ENCODE results near the gene GDF11.

The GDF11 gene

DNA sequence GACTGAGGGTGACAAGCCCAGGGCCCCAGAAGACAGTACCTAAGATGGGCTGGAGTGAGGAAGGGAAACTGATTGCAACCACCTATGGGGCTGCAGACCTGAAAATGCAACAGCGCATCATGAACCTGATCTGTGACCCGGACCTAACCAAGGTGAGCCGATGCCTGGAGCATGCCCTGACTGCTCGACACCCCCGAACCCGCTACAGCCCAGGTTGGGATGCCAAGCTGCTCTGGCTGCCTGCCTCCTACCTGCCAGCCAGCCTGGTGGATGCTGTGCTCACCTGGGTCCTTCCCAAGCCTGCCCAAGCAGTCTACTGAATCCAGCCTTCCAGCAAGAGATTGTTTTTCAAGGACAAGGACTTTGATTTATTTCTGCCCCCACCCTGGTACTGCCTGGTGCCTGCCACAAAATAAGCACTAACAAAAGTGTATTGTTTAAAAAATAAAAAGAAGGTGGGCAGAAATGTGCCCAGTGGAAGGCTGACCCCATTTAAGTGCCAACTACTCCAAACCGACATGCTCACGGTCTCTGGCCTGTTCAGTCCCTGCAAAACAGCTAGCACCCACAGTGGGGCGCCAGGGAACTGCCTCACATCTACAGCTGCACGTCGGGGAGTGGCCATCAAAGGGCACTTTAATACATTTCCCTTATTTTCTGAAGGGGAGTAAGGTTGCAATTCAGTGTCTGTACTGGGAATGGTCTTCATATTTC, 18.5 kb upstream of the GDF11 start:
- Histone ChIP-seq H3K4me3 (ENCODE audit: low read length in 2 of 2) (peak overlapping the region in 1 of 2 donors; percentile 15), H3K9me3 (ENCODE audit: control insufficient read depth in 2 of 2, low read length in 2 of 2) (no peaks in the 10 kb centered on the region), H3K27ac (ENCODE audit: low read length) (peak overlapping the region; percentile 76), H3K27me3 (ENCODE audit: control insufficient read depth in 1 of 2, insufficient read depth in 2 of 2, low read length in 2 of 2) (no peaks in the 10 kb centered on the region), H3K36me3 (ENCODE audit: control insufficient read depth in 2 of 2, insufficient read depth in 2 of 2, low read length in 2 of 2) (peaks cover 31 to 36% of the 10 kb centered on the region in 2 donors), H3K4me1 (ENCODE audit: control insufficient read depth, insufficient read depth, low read length) (peaks cover 80% of the 10 kb centered on the region), H3K9ac (ENCODE audit: low read length in 2 of 2) (peak overlapping the region in 1 of 2 donors; percentile 9)

- H3K9ac ChIP-seq (ENCODE audit: low read length in 2 of 2) = no peak overlapping the region
- no peaks in the 10 kb centered on the region for H3K9me3 ChIP-seq (ENCODE audit: control insufficient read depth in 2 of 2, low read length in 2 of 2)
- H3K4me1 ChIP-seq (ENCODE audit: control insufficient read depth, insufficient read depth, low read length) = peaks cover 80% of the 10 kb centered on the region
- no peak overlapping the region for H3K4me3 ChIP-seq (ENCODE audit: low read length in 2 of 2)
- H3K27ac ChIP-seq (ENCODE audit: low read length) = peak overlapping the region; percentile 76
- H3K27me3 ChIP-seq (ENCODE audit: control insufficient read depth in 1 of 2, insufficient read depth in 2 of 2, low read length in 2 of 2) = no peaks in the 10 kb centered on the region
- peaks cover 31 to 36% of the 10 kb centered on the region in 2 donors for H3K36me3 ChIP-seq (ENCODE audit: control insufficient read depth in 2 of 2, insufficient read depth in 2 of 2, low read length in 2 of 2)
These were observed 18.0 kb upstream of the GDF11 start for GRCh38 chr12:55724940-55725309.

- H3K9me3 ChIP-seq (ENCODE audit: control insufficient read depth in 2 of 2, low read length in 2 of 2) = no peaks in the 10 kb centered on the region
- peaks cover 31 to 36% of the 10 kb centered on the region in 2 donors for H3K36me3 ChIP-seq (ENCODE audit: control insufficient read depth in 2 of 2, insufficient read depth in 2 of 2, low read length in 2 of 2)
- H3K9ac ChIP-seq (ENCODE audit: low read length in 2 of 2) = no peak overlapping the region
- H3K27ac ChIP-seq (ENCODE audit: low read length) = peak overlapping the region; percentile 100
- peaks cover 80% of the 10 kb centered on the region for H3K4me1 ChIP-seq (ENCODE audit: control insufficient read depth, insufficient read depth, low read length)
- H3K27me3 ChIP-seq (ENCODE audit: control insufficient read depth in 1 of 2, insufficient read depth in 2 of 2, low read length in 2 of 2) = no peaks in the 10 kb centered on the region
- H3K4me3 ChIP-seq (ENCODE audit: low read length in 2 of 2) = no peak overlapping the region
These were observed 17.4 kb upstream of the GDF11 start for GRCh38 chr12:55725556-55725955.

DNA sequence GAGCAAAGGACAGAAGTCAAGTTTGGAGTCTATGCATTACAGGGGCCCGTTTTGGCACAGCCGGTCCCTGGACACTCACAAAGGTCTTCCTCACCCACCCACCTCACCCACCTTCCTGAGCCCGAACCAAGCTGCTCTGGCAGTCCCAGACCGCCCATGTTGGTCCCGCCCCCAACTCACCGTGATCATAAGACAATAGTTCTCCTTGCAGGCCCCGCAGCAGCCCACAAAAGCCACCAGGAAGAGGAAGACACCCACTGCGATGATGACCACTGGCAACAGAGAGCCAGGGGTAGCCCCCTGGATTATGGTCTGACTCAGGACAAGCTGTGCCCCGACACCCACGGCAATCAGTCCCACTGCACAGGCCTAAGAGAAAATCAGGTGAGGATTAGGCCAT, 16.0 kb upstream of the GDF11 start:
- Histone ChIP-seq H3K27ac (ENCODE audit: low read length) (peak overlapping the region; percentile 100), H3K36me3 (ENCODE audit: control insufficient read depth in 2 of 2, insufficient read depth in 2 of 2, low read length in 2 of 2) (peaks cover 31 to 36% of the 10 kb centered on the region in 2 donors), H3K27me3 (ENCODE audit: control insufficient read depth in 1 of 2, insufficient read depth in 2 of 2, low read length in 2 of 2) (no peaks in the 10 kb centered on the region), H3K4me3 (ENCODE audit: low read length in 2 of 2) (peak overlapping the region; percentile 85 to 89), H3K4me1 (ENCODE audit: control insufficient read depth, insufficient read depth, low read length) (peaks cover 71% of the 10 kb centered on the region), H3K9ac (ENCODE audit: low read length in 2 of 2) (peak overlapping the region; percentile 85 to 92), H3K9me3 (ENCODE audit: control insufficient read depth in 2 of 2, low read length in 2 of 2) (no peaks in the 10 kb centered on the region)

DNA sequence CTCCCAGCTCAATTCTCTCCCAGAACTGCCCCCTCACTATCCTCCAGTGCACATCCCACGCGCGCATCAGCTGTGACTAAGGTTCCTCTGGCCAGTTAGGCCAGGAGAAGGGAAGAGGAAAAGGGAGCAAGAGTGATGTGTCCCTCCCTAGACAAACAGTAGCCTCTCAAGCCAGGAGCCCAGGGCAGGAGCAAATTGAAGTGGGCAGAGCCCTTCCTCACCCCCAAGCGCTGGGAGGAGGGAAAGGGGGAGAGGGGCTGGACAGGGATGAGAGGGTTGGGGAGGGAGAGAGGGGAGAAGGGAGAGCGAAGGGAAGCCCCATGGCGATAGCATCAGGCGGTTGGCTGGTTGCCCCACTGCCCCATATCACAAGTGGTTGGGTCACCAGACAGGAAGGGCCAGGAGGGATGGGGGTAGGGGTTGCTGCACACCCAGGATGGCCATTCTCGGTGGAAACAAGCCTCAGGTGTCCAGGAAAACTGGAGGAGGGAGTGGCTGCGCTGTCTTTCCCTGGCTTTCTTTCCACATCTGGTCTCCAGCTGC, 15.2 kb upstream of the GDF11 start:
- H3K36me3 ChIP-seq (ENCODE audit: control insufficient read depth in 2 of 2, insufficient read depth in 2 of 2, low read length in 2 of 2) = peaks cover 34 to 36% of the 10 kb centered on the region in 2 donors
- peak overlapping the region; percentile 100 for H3K27ac ChIP-seq (ENCODE audit: low read length)
- H3K4me3 ChIP-seq (ENCODE audit: low read length in 2 of 2) = peak overlapping the region; percentile 85 to 89
- peaks cover 77% of the 10 kb centered on the region for H3K4me1 ChIP-seq (ENCODE audit: control insufficient read depth, insufficient read depth, low read length)
- peak overlapping the region; percentile 85 to 92 for H3K9ac ChIP-seq (ENCODE audit: low read length in 2 of 2)
- H3K27me3 ChIP-seq (ENCODE audit: control insufficient read depth in 1 of 2, insufficient read depth in 2 of 2, low read length in 2 of 2) = no peaks in the 10 kb centered on the region
- H3K9me3 ChIP-seq (ENCODE audit: control insufficient read depth in 2 of 2, low read length in 2 of 2) = no peaks in the 10 kb centered on the region

DNA sequence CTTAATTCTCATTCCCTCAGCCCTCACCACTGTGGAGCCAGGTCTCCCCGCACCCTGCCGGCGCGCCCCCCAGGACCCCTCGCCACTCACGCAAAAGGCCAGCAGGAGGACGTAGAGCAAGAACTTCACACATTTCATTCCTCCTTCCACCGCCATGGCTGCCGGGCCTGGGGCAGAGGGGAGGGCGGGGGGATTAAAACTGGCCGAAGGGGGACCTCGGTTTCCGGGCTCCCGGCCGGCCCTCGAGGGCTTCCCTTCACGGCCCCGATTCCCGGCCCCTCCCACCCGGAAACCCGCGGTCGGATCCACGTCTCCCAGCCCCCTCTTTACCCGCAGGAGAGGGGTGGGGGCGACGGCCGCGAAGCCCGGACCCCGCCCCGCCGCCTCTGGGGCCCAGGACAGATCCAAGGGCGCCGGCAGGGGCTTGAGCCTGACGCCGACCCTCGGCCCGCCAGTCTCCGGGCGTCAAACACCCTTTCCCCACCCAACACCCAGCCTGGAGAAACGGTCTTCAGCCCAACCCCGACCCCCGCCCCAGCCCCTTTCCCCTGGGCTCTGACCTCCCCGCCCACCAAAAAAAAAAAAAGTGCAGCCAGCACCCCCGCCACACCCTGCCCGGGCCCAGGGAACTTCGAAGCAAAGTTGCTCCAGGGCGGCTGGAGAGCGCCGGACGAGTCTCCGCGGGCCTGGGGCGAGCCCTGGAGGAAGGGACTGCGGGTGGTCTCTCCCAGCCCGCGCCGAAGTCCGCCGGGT, 14.6 kb upstream of the GDF11 start:
- H3K36me3 ChIP-seq (ENCODE audit: control insufficient read depth in 2 of 2, insufficient read depth in 2 of 2, low read length in 2 of 2) = peaks cover 30 to 31% of the 10 kb centered on the region in 2 donors
- H3K27me3 ChIP-seq (ENCODE audit: control insufficient read depth in 1 of 2, insufficient read depth in 2 of 2, low read length in 2 of 2) = no peaks in the 10 kb centered on the region
- H3K9ac ChIP-seq (ENCODE audit: low read length in 2 of 2) = peak overlapping the region; percentile 85 to 92
- peaks cover 73% of the 10 kb centered on the region for H3K4me1 ChIP-seq (ENCODE audit: control insufficient read depth, insufficient read depth, low read length)
- peak overlapping the region; percentile 100 for H3K27ac ChIP-seq (ENCODE audit: low read length)
- no peaks in the 10 kb centered on the region for H3K9me3 ChIP-seq (ENCODE audit: control insufficient read depth in 2 of 2, low read length in 2 of 2)
- H3K4me3 ChIP-seq (ENCODE audit: low read length in 2 of 2) = peak overlapping the region; percentile 85 to 89

DNA sequence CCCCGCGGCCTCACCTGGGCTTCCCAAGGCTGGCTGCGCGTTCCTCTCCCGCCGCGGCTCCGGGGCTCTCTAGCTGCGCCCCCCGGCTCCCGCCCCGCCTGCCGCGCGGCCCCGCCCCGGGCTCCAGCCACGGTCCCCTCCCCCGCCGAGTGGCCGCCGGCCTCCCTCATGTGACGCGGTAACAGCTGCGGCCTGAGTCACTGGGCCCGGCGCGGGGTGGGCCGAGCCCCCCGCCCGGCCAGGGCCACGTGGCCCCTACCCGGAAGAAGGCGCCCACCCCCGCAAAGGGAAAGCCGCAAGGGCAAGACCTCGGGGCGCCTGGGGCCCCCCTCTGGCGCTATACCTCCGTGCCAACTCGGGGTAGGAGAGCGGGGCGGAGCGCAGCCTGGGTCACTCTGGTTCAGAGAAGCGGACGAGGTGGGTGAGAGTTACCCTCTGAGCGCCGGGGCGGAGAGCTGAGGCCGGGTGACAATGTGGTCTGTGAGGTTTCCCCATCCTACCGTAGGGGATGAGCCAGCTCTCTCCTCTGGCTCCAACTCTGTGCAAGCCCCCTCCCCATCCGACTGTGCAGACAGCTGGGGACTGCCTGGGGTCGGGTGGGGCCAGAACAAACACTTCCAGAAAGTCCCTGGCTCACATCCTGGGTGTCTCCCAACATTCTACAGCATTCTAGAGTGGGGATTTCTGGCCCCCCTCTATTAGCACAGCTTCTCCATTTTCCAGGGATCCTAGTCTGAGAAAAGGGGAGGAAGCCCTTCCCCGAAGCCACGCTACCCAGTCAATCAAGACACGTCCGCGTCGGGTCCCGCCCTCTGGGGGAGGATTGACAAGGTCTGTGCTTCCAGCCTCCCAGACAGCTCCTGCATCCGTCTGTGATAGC, 13.7 kb upstream of the GDF11 start, which contains the start of gene CD63:
Gene CD63, minus strand, starts transcription at position 71 of the 880 bp plus-strand sequence. CDS start 668 bp downstream, outside the sequence.
- Histone ChIP-seq H3K27ac (ENCODE audit: low read length) (peak within 1 kb of the TSS; percentile 100), H3K4me1 (ENCODE audit: control insufficient read depth, insufficient read depth, low read length) (peaks cover 65% of the 10 kb centered on the region), H3K27me3 (ENCODE audit: control insufficient read depth in 1 of 2, insufficient read depth in 2 of 2, low read length in 2 of 2) (no peaks in the 10 kb centered on the region), H3K9ac (ENCODE audit: low read length in 2 of 2) (peak within 1 kb of the TSS; percentile 90 to 92), H3K9me3 (ENCODE audit: control insufficient read depth in 2 of 2, low read length in 2 of 2) (no peaks in the 10 kb centered on the region), H3K4me3 (ENCODE audit: low read length in 2 of 2) (peak within 1 kb of the TSS; percentile 85 to 89), H3K36me3 (ENCODE audit: control insufficient read depth in 2 of 2, insufficient read depth in 2 of 2, low read length in 2 of 2) (peaks cover 25 to 28% of the 10 kb centered on the region in 2 donors)

DNA sequence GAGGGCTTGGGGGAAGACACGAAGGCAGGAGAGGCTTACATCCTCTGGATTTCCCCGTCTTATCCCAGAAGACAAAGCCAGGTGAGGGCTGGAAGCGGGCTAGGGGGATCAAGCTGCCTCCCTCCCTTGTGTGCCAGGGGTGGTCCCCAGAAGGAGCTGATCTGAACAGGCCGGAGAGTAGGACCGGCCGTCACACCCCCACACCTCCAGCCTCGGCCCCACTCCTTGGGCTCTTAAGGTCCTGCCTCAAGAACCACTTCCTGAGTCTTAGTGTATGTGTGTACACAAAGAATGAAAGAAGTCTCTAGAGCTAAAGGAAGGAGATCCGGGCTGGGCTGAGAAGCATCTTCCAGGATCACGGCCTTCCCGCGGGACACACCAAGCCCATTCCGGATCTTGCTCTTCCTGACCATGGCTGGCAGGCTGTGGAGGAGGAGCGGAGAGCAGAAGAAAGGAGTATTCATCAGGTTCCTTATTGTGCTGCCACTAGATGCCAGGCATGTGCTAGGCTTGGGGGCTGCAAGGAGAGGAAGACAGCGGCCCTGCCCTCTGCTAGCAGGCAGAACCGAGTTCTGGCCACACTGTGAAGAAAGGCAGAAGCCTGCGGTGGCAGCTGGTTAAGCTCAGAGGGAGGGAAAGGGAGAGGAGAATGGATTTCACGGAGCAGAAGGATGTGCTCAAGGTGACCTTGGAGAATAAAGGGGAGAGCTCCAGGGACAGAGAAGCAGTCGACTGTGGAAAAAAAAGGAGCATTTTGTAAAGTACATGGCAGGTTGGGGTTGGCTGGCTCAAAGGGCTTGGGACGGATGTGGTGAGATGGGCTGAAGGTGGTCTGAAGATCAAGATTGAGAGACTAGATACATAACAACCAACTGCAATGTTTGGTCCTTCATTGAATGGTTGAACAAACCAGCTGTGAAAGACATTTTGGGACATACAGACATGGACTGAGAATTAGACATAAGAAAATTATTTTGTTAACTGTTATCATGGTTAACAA, 12.8 kb upstream of the GDF11 start:
- peaks cover 19% of the 10 kb centered on the region in 2 donors for H3K36me3 ChIP-seq (ENCODE audit: control insufficient read depth in 2 of 2, insufficient read depth in 2 of 2, low read length in 2 of 2)
- peaks cover 56% of the 10 kb centered on the region for H3K4me1 ChIP-seq (ENCODE audit: control insufficient read depth, insufficient read depth, low read length)
- no peaks in the 10 kb centered on the region for H3K27me3 ChIP-seq (ENCODE audit: control insufficient read depth in 1 of 2, insufficient read depth in 2 of 2, low read length in 2 of 2)

GRCh38 chr12:55732288-55732687, 10.6 kb upstream of the GDF11 start:
- H3K4me1 ChIP-seq (ENCODE audit: control insufficient read depth, insufficient read depth, low read length) = peaks cover 41% of the 10 kb centered on the region
- peak overlapping the region; percentile 37 for H3K27ac ChIP-seq (ENCODE audit: low read length)
- no peak overlapping the region for H3K9ac ChIP-seq (ENCODE audit: low read length in 2 of 2)
- H3K36me3 ChIP-seq (ENCODE audit: control insufficient read depth in 2 of 2, insufficient read depth in 2 of 2, low read length in 2 of 2) = peaks cover 0 to 3% of the 10 kb centered on the region in 2 donors
- no peaks in the 10 kb centered on the region for H3K27me3 ChIP-seq (ENCODE audit: control insufficient read depth in 1 of 2, insufficient read depth in 2 of 2, low read length in 2 of 2)
- no peaks in the 10 kb centered on the region for H3K9me3 ChIP-seq (ENCODE audit: control insufficient read depth in 2 of 2, low read length in 2 of 2)
- no peak overlapping the region for H3K4me3 ChIP-seq (ENCODE audit: low read length in 2 of 2)

More for the DNA sequence above, 12.8 kb upstream of the GDF11 start:
- no peaks in the 10 kb centered on the region for H3K9me3 ChIP-seq (ENCODE audit: control insufficient read depth in 2 of 2, low read length in 2 of 2)
- peak overlapping the region; percentile 84 to 89 for H3K4me3 ChIP-seq (ENCODE audit: low read length in 2 of 2)
- H3K27ac ChIP-seq (ENCODE audit: low read length) = peak overlapping the region; percentile 100
- H3K9ac ChIP-seq (ENCODE audit: low read length in 2 of 2) = peak overlapping the region; percentile 90 to 92
